DND-41 (cell line): Measurements from ENCODE around the gene COL4A2.

Source experiments
- ATAC-seq: fragments of 200-7000 bp; cut with Tn5 transposase; 3 replicates; pipeline ENCODE4 v1.9.1; 2021; ENCODE audit warnings: low read depth; ENCODE audit not compliant: insufficient read depth
- DNase-seq: peaks from one replicate; pipeline ENCODE4 v3.0.0-alpha.2; 2020
- H2AFZ ChIP-seq: 2 replicates; pipeline ENCODE4 v1.6.0; 2012; ENCODE audit warnings: low read depth, low read length
- H3K27ac ChIP-seq: 2 replicates; pipeline ENCODE4 v1.5.1; 2012; ENCODE audit warnings: low read length, inconsistent platforms
- H3K27me3 ChIP-seq: fragments of 200-600 bp; sonication (generic); 2 replicates; pipeline ENCODE4 v1.6.0; 2012; ENCODE audit warnings: low read length, mild to moderate bottlenecking, inconsistent platforms; ENCODE audit not compliant: insufficient read depth, poor library complexity
- H3K36me3 ChIP-seq: 2 replicates; pipeline ENCODE4 v1.5.1; 2012; ENCODE audit warnings: low read length, inconsistent platforms; ENCODE audit not compliant: insufficient read depth
- H3K4me1 ChIP-seq: 2 replicates; pipeline ENCODE4 v1.5.1; 2012; ENCODE audit warnings: mild to moderate bottlenecking, low read length; ENCODE audit not compliant: insufficient read depth
- H3K4me2 ChIP-seq: 2 replicates; pipeline ENCODE4 v1.6.0; 2012; ENCODE audit warnings: mild to moderate bottlenecking, moderate library complexity, low read length, inconsistent platforms; ENCODE audit not compliant: insufficient read depth
- H3K4me3 ChIP-seq, 2 experiments: fragments of 200-600 bp in 1 of 2; shearing (Covaris generic) in 1 of 2; 2 replicates each; pipeline ENCODE4 v1.5.1; 2012 to 2016; ENCODE audit warnings: inconsistent platforms in 2 of 2, low read length in 2 of 2, mild to moderate bottlenecking in 2 of 2, low read depth in 1 of 2, moderate library complexity in 1 of 2
- H3K79me2 ChIP-seq: 2 replicates; pipeline ENCODE4 v1.6.0; 2012; ENCODE audit warnings: low read length, inconsistent platforms; ENCODE audit not compliant: insufficient read depth
- H3K9ac ChIP-seq: 2 replicates; pipeline ENCODE4 v1.6.0; 2012; ENCODE audit warnings: low read depth, mild to moderate bottlenecking, inconsistent platforms, low read length, moderate library complexity
- H3K9me3 ChIP-seq: 2 replicates; pipeline ENCODE4 v1.5.1; 2012; ENCODE audit warnings: low read length, moderate library complexity, mild to moderate bottlenecking, inconsistent platforms; ENCODE audit not compliant: insufficient read depth, severe bottlenecking
- H4K20me1 ChIP-seq: 2 replicates; pipeline ENCODE4 v1.6.0; 2012; ENCODE audit warnings: low read length; ENCODE audit not compliant: insufficient read depth
- EZH2 ChIP-seq: IDR thresholded peaks from 3 replicates; pipeline ENCODE4 v1.6.1; 2012; ENCODE audit warnings: borderline replicate concordance, low read depth, mild to moderate bottlenecking, moderate library complexity, low read length, inconsistent platforms; ENCODE audit not compliant: severe bottlenecking
- TF ChIP-seq, protein P1 (sequence below): IDR thresholded peaks from 2 replicates; pipeline ENCODE4 v1.5.1; 2012; ENCODE audit warnings: borderline replicate concordance, low read length, moderate library complexity, mild to moderate bottlenecking; ENCODE audit not compliant: poor library complexity, severe bottlenecking; ENCODE audit errors: extremely low read depth

COL4A2 gene

GRCh38 chr13:110264685-110265275 lies 42.3 kb upstream of the COL4A2 start:
- H3K79me2 ChIP-seq: no peaks in the 10 kb centered on the region
- H3K4me1 ChIP-seq: no peaks in the 10 kb centered on the region
- no peak overlapping the region for H2AFZ ChIP-seq
- ATAC-seq (no peak), DNase-seq (no peak)
- H3K4me3 ChIP-seq: no peak overlapping the region
- no peak overlapping the region for H3K4me2 ChIP-seq
- H3K27ac ChIP-seq: no peak overlapping the region
- H4K20me1 ChIP-seq: peaks cover 6% of the 10 kb centered on the region
- H3K9me3 ChIP-seq: no peaks in the 10 kb centered on the region
- no peaks in the 10 kb centered on the region for H3K36me3 ChIP-seq
- peaks cover 51% of the 10 kb centered on the region for H3K27me3 ChIP-seq
- no peak overlapping the region for H3K9ac ChIP-seq
- TF ChIP-seq, protein P1, sequence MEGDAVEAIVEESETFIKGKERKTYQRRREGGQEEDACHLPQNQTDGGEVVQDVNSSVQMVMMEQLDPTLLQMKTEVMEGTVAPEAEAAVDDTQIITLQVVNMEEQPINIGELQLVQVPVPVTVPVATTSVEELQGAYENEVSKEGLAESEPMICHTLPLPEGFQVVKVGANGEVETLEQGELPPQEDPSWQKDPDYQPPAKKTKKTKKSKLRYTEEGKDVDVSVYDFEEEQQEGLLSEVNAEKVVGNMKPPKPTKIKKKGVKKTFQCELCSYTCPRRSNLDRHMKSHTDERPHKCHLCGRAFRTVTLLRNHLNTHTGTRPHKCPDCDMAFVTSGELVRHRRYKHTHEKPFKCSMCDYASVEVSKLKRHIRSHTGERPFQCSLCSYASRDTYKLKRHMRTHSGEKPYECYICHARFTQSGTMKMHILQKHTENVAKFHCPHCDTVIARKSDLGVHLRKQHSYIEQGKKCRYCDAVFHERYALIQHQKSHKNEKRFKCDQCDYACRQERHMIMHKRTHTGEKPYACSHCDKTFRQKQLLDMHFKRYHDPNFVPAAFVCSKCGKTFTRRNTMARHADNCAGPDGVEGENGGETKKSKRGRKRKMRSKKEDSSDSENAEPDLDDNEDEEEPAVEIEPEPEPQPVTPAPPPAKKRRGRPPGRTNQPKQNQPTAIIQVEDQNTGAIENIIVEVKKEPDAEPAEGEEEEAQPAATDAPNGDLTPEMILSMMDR: no peak
- no peak for TF ChIP-seq EZH2

GRCh38 chr13:110265341-110265681 lies 41.8 kb upstream of the COL4A2 start:
- Histone ChIP-seq H3K9ac (no peak overlapping the region), H3K9me3 (no peaks in the 10 kb centered on the region), H3K27ac (no peak overlapping the region), H3K4me3 (no peak overlapping the region), H3K4me2 (no peak overlapping the region), H3K79me2 (no peaks in the 10 kb centered on the region), H3K4me1 (no peaks in the 10 kb centered on the region), H2AFZ (no peak overlapping the region), H4K20me1 (peaks cover 6% of the 10 kb centered on the region), H3K27me3 (peaks cover 56% of the 10 kb centered on the region), H3K36me3 (no peaks in the 10 kb centered on the region)
- no peak for TF ChIP-seq EZH2
- TF ChIP-seq, protein P1: no peak
- ATAC-seq: no peak
- no peak for DNase-seq

DNA sequence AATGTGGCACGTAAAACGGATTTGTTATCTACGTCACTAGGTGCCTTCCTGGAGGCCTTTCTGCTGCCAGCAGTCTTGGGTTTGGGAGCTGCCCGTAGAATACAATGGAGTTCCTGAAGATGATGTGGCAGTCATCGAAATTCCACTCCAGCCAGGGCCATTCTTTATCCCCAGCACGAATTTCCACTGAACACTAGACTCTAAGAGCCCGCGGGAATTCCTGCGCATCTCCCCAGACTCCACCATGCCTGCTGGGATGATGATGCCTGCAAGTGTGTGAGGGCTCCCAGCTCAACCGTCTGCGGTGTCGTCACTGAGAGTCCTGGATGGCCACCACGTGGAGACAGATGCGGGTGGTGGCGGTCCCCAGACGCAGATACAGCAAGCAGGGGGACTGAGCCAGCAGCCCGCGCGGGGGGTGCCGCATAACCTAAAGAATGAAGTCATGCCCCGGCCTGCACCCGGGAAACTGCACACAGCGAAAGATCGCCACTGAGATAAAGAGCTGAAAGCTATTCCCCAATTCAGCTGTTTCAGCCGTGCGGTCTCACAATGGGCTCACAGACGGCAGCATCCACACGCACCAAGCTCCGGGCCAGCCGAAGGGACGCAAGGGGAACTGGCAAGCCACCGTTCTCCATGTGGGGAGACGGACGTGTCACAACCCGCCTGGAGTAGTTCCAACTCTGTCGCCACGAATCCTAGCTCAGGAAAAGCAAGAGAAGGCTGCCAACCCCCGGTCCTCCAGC lies 41.2 kb upstream of the COL4A2 start:
- TF ChIP-seq, protein P1: no peak
- TF ChIP-seq EZH2: no peak
- ATAC-seq (no peak), DNase-seq (no peak)
- peaks cover 62% of the 10 kb centered on the region for H3K27me3 ChIP-seq
- H3K79me2 ChIP-seq: no peaks in the 10 kb centered on the region
- H3K27ac ChIP-seq: no peak overlapping the region
- H3K4me1 ChIP-seq: no peaks in the 10 kb centered on the region
- peaks cover 6% of the 10 kb centered on the region for H4K20me1 ChIP-seq
- no peak overlapping the region for H2AFZ ChIP-seq
- no peak overlapping the region for H3K4me3 ChIP-seq
- H3K9ac ChIP-seq: no peak overlapping the region
- no peaks in the 10 kb centered on the region for H3K9me3 ChIP-seq
- no peaks in the 10 kb centered on the region for H3K36me3 ChIP-seq
- H3K4me2 ChIP-seq: no peak overlapping the region
